ENCODE measurements around the gene CYB5A.

DNA sequence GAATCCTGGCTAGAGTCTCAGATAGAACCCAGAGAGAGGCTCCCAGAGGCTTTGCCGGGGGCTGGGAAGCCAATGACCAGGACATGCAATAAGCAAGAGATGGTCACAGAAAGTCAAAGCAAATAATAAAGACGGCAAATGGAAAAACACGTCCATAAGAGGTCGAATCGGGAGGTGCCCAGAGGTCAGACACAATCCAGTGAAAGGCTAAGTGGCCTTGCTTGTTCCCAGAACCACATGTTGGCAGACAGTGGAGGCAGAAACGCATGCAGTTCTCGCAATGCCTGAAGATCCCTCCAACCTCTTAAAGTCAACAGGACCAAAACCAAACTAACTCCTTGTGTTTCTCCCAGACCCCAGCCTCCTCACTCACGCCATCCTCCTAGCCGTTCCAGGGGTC, 3.0 kb downstream of the CYB5A start:
- TF ChIP-seq POLR2A (IDR thresholded peaks at IDR 0.05; ENCODE audit: low read length) (no peak), GATA1 (IDR thresholded peaks at IDR 0.05; ENCODE audit: low read depth, low read length) (no peak)

Data from erythroblast (primary cell).